ENCODE data around the gene ANKZF1. TPM values are rescaled to one million over a fixed set of nuclear protein-coding genes. Genes with fewer than 3 reads are reported as not detected.
A peak's percentile ranks its signal among the peaks of the same experiment; 100 is the strongest.

ANKZF1 gene
- total RNA-seq, 1 experiment from 2014 or later: 51.5 TPM

DNA sequence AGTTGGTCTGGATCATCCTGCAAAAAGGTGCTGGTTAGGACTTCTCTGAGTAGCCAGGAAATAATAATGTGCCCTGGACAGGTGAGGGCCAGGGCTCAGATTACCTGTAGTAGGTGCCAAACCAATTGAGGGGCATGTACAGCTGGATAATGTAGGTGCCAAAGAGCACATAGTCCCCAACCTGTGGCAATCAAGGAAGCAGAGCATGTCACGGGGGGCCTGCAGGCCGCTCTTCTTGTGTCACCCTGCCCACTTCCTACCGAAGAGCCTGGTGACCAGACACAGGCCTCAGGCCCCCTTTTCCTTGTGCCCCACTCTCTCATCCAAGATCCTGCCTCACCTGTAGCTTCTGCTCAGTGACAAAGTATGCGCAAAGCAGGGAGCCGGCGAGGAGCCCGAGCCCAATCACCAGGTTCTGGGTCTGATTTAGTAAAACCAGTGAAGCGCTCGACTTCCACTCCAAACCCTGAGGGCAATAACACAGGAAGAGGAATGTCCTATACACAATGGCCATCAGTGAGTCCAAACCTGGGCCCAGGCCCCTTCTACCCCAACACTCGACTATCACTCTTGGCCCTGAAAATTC lies 16.0 kb upstream of the ANKZF1 start:
- Histone ChIP-seq H3K9me3 (no peaks in the 10 kb centered on the region), H3K27me3 (replicated peaks; ENCODE audit: control insufficient read depth, insufficient read depth, low read length) (no peaks in the 10 kb centered on the region), H3K36me3 (ENCODE audit: control insufficient read depth, insufficient read depth, low read length) (peaks cover 18% of the 10 kb centered on the region), H3K4me3 (ENCODE audit: low read depth, low read length) (no peak overlapping the region), H3K4me1 (peaks cover 14% of the 10 kb centered on the region)
- Mint-ChIP-seq H3K27ac (ENCODE audit: unreplicated experiment) (no peak overlapping the region), H3K36me3 (ENCODE audit: insufficient read depth, unreplicated experiment) (peaks cover 65% of the 10 kb centered on the region), H3K9me3 (ENCODE audit: unreplicated experiment) (no peaks in the 10 kb centered on the region), H3K4me1 (ENCODE audit: low read depth, unreplicated experiment) (no peaks in the 10 kb centered on the region), H3K4me3 (ENCODE audit: unreplicated experiment) (no peak overlapping the region), H3K27me3 (ENCODE audit: insufficient read depth, unreplicated experiment) (no peaks in the 10 kb centered on the region)
- DNase-seq: peak in 1 of 2 experiments; percentile 24
- TF ChIP-seq, protein P1, sequence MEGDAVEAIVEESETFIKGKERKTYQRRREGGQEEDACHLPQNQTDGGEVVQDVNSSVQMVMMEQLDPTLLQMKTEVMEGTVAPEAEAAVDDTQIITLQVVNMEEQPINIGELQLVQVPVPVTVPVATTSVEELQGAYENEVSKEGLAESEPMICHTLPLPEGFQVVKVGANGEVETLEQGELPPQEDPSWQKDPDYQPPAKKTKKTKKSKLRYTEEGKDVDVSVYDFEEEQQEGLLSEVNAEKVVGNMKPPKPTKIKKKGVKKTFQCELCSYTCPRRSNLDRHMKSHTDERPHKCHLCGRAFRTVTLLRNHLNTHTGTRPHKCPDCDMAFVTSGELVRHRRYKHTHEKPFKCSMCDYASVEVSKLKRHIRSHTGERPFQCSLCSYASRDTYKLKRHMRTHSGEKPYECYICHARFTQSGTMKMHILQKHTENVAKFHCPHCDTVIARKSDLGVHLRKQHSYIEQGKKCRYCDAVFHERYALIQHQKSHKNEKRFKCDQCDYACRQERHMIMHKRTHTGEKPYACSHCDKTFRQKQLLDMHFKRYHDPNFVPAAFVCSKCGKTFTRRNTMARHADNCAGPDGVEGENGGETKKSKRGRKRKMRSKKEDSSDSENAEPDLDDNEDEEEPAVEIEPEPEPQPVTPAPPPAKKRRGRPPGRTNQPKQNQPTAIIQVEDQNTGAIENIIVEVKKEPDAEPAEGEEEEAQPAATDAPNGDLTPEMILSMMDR (IDR thresholded peaks at IDR 0.05; ENCODE audit: insufficient read depth in 1 of 2, low read depth in 1 of 2, low read length in 1 of 2, severe bottlenecking in 1 of 2, unreplicated experiment in 1 of 2): no peak
- ChIA-PET CTCF (no interaction called here), POLR2A (no interaction called here)
- BruUV-seq (replicated peaks): no TSS peak
- intact Hi-C loops (cut with micrococcal nuclease; ENCODE audit: unreplicated experiment): no loop called here

DNA sequence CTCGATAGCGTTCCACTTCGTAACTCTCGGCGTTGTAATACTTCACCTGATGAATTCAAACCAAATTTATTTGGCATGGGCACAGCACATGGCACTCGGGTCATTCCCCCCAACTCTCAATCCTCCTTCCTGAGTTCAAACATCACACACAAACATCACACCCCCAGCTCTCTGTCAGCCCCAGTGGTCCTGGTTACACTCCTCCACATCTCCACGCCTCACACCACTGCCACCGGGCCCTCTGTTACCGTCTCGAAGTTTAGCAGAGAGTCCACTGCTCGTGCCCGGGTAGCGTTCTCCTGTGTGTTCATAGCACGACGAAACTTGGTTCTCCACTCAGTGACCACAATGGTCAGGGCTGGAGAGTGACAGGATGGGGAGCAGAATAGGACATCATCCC lies 15.5 kb upstream of the ANKZF1 start:
- intact Hi-C loops (cut with micrococcal nuclease; ENCODE audit: unreplicated experiment): no loop called here
- POLR2A ChIA-PET: no interaction called here

DNA sequence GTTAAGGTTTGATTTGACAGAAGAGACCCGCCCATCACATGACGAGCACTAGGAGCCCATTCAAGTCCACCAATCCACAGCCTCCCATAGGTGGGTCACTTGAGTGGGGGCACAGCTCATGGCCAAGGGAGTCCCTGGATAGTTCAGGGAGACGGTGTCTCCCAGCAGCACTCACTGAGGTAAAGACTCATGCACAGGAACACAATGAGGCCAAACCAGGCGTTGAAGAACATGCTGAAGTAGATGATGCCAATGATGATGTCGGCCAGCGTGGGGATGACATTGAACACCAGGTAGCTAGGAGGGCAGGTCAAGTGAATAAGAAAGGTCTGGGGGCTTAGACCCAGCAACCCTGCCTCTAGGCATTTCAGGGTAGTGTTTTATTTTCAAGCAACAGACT lies 14.8 kb upstream of the ANKZF1 start:
- BruUV-seq (replicated peaks): no TSS peak

More for the DNA sequence above, 15.5 kb upstream of the ANKZF1 start:
- H3K9me3 ChIP-seq: no peaks in the 10 kb centered on the region
- no peak overlapping the region for H3K4me3 ChIP-seq (ENCODE audit: low read depth, low read length)
- peaks cover 15% of the 10 kb centered on the region for H3K4me1 ChIP-seq
- peak in 1 of 2 experiments; percentile 10 for DNase-seq
- H3K4me1 Mint-ChIP-seq (ENCODE audit: low read depth, unreplicated experiment): no peaks in the 10 kb centered on the region
- CTCF ChIA-PET: no interaction called here
- no peak overlapping the region for H3K4me3 Mint-ChIP-seq (ENCODE audit: unreplicated experiment)
- H3K9me3 Mint-ChIP-seq (ENCODE audit: unreplicated experiment): no peaks in the 10 kb centered on the region
- H3K36me3 ChIP-seq (ENCODE audit: control insufficient read depth, insufficient read depth, low read length): peaks cover 15% of the 10 kb centered on the region
- TF ChIP-seq, protein P1 (IDR thresholded peaks at IDR 0.05; ENCODE audit: insufficient read depth in 1 of 2, low read depth in 1 of 2, low read length in 1 of 2, severe bottlenecking in 1 of 2, unreplicated experiment in 1 of 2): no peak
- no peak overlapping the region for H3K27ac Mint-ChIP-seq (ENCODE audit: unreplicated experiment)
- no TSS peak for BruUV-seq (replicated peaks)
- H3K27me3 ChIP-seq (replicated peaks; ENCODE audit: control insufficient read depth, insufficient read depth, low read length): no peaks in the 10 kb centered on the region
- H3K36me3 Mint-ChIP-seq (ENCODE audit: insufficient read depth, unreplicated experiment): peaks cover 61% of the 10 kb centered on the region
- no peaks in the 10 kb centered on the region for H3K27me3 Mint-ChIP-seq (ENCODE audit: insufficient read depth, unreplicated experiment)

More for the DNA sequence above, 14.8 kb upstream of the ANKZF1 start:
- Histone ChIP-seq H3K27me3 (replicated peaks; ENCODE audit: control insufficient read depth, insufficient read depth, low read length) (no peaks in the 10 kb centered on the region), H3K4me1 (peaks cover 18% of the 10 kb centered on the region), H3K9me3 (no peaks in the 10 kb centered on the region), H3K36me3 (ENCODE audit: control insufficient read depth, insufficient read depth, low read length) (peaks cover 13% of the 10 kb centered on the region), H3K4me3 (ENCODE audit: low read depth, low read length) (no peak overlapping the region)
- ChIA-PET POLR2A (no interaction called here), CTCF (no interaction called here)
- Mint-ChIP-seq H3K27me3 (ENCODE audit: insufficient read depth, unreplicated experiment) (no peaks in the 10 kb centered on the region), H3K9me3 (ENCODE audit: unreplicated experiment) (no peaks in the 10 kb centered on the region), H3K27ac (ENCODE audit: unreplicated experiment) (no peak overlapping the region), H3K4me1 (ENCODE audit: low read depth, unreplicated experiment) (no peaks in the 10 kb centered on the region), H3K36me3 (ENCODE audit: insufficient read depth, unreplicated experiment) (peaks cover 62% of the 10 kb centered on the region), H3K4me3 (ENCODE audit: unreplicated experiment) (no peak overlapping the region)
- DNase-seq: no peak
- TF ChIP-seq, protein P1 (IDR thresholded peaks at IDR 0.05; ENCODE audit: insufficient read depth in 1 of 2, low read depth in 1 of 2, low read length in 1 of 2, severe bottlenecking in 1 of 2, unreplicated experiment in 1 of 2): no peak
- intact Hi-C loops (cut with micrococcal nuclease; ENCODE audit: unreplicated experiment): loop anchor here (5.0 kb wide), 1 partner anchor 173 kb away; the partner anchor contains the start of gene DNPEP
